Dedifferentiated amniotic fluid mesenchymal stem cell (primary cell): ENCODE results near the gene SSR2.
"Not testable (repeated sequence)": the region's sequence is repeated elsewhere in the genome, so short reads cannot be mapped to it uniquely, and the experiment has no call there.

Experiments used
- DNase-seq: peaks from one replicate; pipeline ENCODE4 v3.0.0-alpha.2; 2016; ENCODE audit errors: extremely low spot score

SSR2 gene

GRCh38 chr1:155996166-155996565 lies 24.6 kb downstream of the SSR2 start:
- no peak for DNase-seq

DNA sequence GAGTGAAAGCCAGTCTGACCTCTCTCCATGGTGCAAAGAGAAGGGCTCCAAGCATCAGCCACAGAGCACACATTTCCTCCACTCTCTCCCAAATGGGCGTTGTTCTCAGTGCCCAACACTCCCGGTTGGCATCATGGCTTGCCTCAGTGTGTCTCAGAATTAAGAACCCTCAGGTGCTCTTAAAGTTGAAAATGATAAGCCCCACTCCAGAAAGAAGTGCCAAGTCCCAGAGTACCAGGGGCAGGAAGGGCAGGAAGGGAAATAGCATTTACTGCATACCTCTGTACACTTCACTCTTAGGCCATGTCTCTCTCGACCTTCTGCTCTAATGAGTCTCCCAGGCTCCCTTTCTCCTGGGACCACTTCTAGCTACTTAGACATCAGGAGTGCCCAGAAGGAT lies 27.2 kb downstream of the SSR2 start:
- no peak for DNase-seq

DNA sequence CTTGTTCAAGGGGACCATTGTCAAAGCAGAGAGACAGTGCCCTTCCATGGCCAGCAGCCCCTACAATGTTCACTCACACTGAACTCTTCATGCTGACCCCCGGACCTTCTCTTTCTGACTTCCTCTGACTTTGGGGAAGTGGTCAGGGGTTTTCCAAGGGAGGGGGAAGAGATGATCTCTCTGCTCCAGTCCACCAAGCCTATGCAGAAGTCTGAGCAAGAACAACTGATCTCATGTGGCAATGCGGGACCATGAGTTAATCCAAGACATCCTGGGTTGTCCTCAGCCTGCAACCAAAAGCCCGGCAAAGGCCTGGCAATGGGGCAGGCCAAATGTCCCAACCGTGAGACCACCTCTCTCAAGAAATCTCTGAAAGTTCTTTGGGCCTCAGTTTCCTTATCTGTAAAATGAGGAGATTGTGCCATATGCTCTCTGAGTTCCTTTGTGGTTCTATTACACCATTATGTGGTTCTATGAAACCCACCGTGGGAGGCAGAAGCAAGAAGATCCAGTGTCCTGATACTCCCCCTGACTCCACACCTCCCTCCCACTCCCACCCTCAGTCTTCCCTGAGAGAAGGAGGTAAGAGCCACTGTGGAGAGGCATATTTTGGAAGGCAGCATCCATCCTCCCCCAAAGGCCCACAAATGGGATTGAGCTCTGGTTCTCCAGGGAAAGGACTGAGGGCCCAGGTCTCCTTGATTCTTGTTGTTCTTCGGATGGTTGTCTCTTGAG lies 30.6 kb downstream of the SSR2 start:
- DNase-seq: no peak

- DNase-seq: peak; percentile 71
Measured at GRCh38 chr1:155989242-155990004, 31.3 kb downstream of the SSR2 start.

- DNase-seq: not testable (repeated sequence)
Measured at GRCh38 chr1:155984903-155985645, 35.7 kb downstream of the SSR2 start.

DNA sequence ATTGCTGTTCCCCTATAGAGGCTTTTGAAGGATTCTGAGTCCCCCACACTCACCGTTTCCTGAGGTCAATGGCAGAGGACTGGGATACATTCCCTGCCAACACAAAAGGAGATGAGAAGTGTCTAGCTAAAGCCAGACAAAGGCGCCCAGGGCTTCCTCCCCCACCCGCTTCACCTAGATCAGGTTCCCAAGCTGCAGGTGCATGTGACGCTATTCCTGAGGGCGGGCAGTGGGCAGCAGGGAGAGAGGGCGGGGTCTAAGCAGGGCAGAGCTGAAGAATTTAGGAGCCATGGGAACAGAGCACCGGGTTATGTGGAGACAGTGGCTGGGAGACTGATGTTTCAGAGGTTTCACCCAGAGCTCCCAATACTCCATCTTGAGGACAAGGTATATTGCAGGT lies 36.4 kb downstream of the SSR2 start:
- DNase-seq: no peak

DNA sequence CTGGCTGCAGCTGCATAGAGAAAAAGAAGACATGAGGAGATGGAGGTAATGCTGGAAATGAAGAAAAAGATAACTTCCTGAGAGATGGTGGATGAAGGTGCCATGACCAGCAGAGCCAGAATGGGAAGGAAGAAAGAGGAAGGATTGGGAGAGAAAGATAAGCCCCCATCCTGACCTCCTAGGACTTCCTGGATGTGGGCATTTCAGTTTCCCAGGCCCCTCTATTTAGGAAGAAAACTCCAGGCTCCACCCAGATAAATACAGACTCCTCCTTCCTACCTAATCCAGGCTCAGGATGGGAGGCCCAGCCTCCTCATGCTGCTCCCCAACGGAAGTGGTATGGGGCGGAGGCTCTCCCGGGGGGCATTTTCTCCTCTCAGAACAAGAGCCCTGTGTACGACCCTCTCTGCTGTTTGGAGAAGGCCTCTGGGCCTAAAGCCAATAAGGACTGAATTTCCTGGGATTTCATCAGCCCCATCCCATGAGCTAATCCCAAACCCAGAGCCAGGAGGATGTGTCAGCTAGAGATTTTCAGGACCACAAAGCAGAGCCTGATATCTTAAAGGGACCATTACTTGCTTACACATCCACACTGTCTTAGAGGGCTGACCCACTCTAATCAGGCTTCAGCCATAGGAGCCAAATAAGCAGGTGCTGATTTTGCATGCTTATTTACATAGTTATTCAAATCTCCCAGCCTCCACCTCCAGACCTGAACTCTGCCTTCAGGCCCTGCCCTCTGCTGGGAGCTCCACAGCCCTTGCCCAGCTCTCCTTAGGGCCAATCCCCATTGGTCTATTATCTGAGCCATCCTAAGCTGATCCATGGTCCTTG lies 37.3 kb downstream of the SSR2 start:
- DNase-seq: peak; percentile 99

GRCh38 chr1:155982106-155982505 lies 38.6 kb downstream of the SSR2 start:
- no peak for DNase-seq

GRCh38 chr1:155981266-155982088 lies 39.3 kb downstream of the SSR2 start:
- DNase-seq: peak; percentile 39

DNA sequence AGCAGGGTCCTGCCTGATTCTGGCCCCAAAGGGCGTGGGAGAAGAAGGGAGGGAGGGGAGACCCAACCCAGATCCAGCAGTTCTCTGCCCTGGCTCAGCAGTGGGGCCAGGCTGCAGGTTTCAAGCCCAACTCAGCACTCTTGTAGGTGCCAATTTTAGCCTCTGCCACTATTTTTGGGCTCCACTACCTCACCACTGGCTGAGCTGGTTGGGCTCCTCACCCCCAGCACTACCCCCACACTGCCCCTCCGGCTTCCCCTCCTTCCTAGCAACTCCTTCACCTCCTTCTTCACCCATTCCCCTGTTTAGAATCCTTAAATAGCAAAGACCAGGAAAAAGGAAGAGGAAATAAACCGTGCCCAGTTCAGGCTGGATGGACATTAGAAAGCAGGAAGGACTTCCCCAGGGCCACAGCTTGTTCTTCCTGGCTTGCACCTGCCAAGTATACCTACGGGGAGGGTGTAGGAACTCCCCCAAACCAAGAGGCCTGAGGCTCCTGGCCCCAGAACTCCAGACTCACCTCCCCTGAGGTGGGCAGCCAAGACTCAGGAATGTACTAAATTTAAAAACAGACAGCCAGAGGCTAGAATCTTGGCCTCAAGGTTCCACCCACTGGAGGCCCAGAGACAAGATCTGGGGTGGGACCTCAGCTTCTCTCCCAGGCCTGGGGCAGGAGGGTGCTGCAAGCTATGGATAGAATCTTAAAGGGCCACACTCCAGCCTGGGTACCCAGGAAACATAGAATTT lies 41.0 kb downstream of the SSR2 start:
- no peak for DNase-seq

GRCh38 chr1:155978973-155979429 lies 41.8 kb downstream of the SSR2 start:
- DNase-seq: peak; percentile 31

GRCh38 chr1:155978325-155978972 lies 42.3 kb downstream of the SSR2 start, which contains the start of gene ARHGEF2:
TSS of gene ARHGEF2 (minus strand) at chr1:155978547. CDS start at chr1:155978427, 120 bp downstream.
- DNase-seq: no peak

DNA sequence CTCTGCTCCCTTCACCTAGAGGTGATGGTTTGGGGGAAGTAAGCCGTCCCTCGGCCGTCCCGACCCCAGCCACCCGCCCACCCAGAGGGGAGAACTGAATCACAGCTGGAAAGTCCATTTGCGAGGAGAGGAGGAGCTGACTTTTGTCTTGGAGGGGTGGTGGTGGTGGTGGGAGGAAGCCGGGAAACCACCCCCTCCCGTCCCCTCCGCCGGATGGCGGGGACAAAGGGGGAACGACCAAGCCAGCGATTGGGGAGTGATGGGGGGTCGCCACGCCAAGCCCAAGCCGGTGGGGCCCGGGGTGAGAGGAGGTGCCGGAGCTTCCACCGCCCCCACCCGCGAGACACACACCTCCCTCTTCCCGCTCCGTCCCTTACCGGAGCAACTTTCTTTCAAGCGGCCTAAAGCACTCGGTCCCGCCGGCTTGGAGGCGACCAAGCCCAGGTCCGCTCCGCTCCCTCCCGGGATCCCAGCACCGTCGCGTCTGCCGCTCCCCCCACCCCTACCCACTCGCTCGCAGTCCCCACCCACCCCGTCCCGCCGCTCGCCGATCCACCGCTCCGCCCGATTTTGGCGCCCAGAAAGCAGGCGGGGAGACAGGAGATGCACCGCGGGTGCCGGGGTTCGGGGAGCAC lies 42.9 kb downstream of the SSR2 start:
- DNase-seq: no peak

DNA sequence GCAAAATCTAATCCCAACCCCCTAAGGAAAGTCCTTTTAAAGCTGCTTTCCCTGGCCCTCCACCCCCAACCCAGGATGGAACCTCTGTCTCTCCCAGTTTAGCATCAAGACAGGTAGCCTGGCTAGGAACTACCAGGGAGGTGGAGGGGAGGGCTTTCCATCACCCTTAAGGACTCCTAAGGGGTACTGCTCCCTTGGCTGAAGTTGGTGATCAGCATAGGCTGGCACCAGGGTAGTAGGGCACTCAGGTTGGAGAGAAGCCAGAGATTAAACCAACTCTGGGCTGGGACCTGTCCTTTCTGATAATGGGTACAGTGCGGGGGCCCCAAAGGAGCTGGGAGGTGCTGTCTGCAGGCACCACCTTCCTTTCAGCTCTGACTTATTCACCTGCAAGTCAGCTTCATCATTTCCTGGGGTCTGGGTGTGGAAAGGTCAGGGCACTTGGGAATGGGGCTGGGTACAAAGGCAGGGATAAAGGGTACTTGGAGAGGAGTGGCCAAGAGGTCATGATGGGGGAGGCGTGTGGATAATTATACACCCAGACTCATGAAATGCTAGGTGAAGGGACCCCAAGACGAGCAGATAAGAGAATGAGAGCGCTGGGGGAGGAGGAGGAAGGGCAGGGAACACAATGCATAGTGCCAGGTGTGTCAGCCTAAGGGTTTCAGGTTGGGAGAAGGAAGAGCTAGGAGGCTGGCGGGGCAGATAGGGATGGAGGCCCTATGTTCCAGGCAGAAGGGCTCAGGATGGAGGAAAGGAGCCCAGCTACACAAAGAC lies 43.6 kb downstream of the SSR2 start:
- no peak for DNase-seq

DNA sequence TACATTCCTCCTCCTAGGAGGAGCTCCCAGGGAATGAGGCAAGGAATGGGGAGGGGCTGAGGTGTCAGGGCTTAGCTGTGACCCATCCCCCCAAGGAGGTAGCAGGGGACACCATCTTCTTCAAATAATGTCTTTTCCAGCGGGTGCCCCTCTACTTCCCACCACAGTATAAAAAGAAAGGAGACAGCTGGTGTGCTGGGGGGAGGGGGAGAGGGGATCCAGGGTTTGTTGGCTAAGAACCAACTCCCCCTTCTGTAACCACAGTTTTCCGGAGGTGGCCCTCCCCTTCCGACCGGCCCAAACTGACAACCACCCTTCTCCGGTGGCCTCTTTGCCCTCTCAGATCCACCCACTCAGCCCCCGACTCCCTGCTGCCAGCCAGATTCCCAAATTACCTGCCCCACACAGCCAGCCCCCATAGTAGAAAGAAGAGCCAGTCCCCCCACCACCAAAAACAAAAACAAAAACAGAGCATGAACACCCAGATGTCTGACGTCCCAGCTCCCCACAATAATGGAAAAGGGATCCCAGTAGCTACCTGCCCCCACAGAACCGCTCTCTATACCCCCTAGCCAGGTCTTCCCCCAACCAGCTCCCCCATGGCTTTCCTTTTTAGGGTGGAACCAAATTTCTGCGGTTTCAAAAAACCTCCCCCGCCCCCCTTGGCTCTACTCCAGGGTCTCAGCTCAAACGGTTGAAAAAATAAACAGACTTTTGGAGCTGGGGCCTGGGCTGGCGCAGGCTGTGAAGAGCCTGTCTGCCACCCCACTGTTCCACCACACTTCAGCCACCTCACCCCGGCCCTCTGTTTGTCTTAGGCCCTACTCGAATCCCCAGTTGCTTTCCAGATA lies 44.5 kb downstream of the SSR2 start:
- peak; percentile 71 for DNase-seq

DNA sequence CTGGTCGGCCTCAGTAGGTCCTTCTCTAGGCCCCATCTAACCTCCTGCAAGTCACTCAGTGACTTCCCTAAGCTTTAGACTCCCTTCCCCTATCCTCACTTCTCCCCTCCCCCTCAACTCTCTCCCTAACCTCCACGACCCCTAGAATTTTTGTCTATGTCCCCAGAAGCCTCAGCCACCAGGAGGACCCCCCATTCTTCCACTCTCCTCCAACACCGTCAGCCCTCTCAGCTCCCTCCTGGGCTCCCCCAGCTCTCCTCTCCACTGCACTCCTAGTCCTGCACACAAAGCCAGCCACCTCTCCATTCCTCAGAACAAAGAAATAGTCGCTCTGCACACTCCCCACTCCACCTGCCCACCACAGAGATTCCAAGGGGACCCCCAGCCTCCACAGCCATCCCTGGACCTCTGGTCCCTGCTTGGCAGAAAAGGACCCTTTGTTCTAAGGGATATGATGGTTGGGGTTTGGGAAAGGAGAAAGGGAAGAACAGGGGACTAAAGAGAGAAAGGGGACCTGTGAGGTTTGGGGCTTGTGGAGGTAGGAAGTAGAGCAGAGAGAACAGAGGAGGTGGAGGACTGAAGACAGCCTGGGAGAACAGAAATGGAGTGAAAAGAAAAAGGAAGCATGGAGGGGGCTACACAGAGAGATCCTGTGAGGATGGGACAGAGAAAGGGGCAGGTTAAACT lies 45.2 kb downstream of the SSR2 start:
- no peak for DNase-seq
